GM19025 (cell line): ENCODE measurements around the gene UBE3A.
A peak's percentile ranks its signal among the peaks of the same experiment; 100 is the strongest.
"Not testable (repeated sequence)": the region's sequence is repeated elsewhere in the genome, so short reads cannot be mapped to it uniquely, and the experiment has no call there.

Source experiments
- ATAC-seq: cut with Tn5 transposase; IDR thresholded peaks from one replicate; pipeline ENCODE4 v1.9.1; 2021; ENCODE audit warnings: mild to moderate bottlenecking, low read depth, moderate library complexity; ENCODE audit not compliant: unreplicated experiment

UBE3A gene

GRCh38 chr15:25438601-25439368, at the start of gene UBE3A:
TSS of gene UBE3A (minus strand) at chr15:25439024. CDS start at chr15:25409107, 29,917 bp downstream.
- peak; percentile 84 for ATAC-seq

DNA sequence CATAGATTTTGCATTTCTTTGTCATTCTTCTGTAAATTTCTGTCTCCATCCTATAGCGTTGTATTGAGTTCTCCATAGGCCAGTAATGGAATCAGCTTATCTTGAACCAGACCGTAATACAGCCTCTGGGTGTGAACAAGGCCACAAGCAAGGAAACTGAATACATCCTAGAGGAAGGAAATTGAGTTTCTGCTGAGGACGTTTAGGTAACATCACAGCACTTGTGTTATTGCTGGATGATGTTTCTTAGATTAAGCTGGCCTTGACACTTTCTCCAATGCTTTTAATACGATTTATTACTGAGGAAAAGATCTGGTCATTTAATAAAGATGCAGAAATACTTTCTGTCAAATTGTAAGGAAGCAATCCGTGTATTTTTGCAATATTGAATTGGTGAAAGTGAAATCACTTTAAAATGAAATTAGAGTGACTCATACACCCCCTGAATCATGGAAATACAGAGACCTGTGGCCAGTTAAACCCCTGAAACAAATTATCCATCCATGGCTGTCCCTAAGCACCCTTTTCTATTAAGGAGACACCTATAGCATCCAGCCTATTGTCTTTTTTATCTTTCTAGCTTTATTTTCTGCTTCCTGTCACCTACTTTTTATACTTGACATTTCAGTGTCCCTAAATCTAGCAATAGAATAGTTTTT, 48.5 kb upstream of the UBE3A start:
- ATAC-seq: no peak

- ATAC-seq: no peak
Observed at GRCh38 chr15:25486051-25486450, 47.2 kb upstream of the UBE3A start.

- ATAC-seq: no peak
Observed at GRCh38 chr15:25481208-25481859, 42.5 kb upstream of the UBE3A start.

DNA sequence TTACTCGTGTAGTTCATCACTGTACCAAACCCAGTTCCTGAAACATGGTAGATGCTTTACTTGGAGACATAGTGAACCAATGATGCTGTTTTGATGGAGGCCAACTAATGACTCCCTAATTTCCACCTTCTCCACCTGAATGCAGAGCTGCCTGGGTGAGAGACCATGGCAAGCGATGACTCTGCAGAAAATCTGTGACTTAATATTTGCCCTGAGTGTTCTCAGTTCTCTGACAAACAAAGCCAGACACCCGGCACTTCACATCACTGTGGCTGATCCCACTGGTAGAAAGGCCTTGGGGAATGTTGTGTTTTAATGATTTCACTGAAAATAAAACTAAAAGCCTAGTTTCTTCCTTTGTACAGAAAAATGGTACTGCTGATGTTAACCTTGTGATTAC, 39.5 kb upstream of the UBE3A start:
- ATAC-seq: no peak

GRCh38 chr15:25477816-25478215, 39.0 kb upstream of the UBE3A start:
- ATAC-seq: no peak

DNA sequence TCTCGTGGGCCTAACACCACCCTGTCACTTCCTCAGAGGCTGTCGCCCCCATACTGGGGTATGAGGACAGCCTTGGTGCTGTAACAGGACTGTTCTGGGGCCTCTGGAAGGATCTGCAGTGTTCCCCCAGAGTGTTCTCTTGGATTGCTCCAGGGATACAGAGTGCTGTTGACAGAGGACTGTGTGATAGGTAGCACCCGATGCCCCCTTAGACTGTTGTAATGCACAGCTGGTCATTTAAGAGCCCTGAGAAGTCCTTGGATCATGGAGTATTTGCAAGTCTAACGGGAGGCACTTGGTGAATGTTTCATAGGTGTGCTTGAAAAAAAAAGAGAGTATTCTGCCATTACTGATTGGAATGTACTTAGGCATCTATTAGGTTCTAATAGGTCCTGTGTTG, 35.4 kb upstream of the UBE3A start:
- ATAC-seq: no peak

- ATAC-seq: no peak
Observed at GRCh38 chr15:25470230-25470629, 31.4 kb upstream of the UBE3A start.

- ATAC-seq: no peak
Observed at GRCh38 chr15:25469377-25469776, 30.6 kb upstream of the UBE3A start.

- ATAC-seq: no peak
Observed at GRCh38 chr15:25468611-25469010, 29.8 kb upstream of the UBE3A start.

GRCh38 chr15:25465835-25466234, 27.0 kb upstream of the UBE3A start:
- no peak for ATAC-seq

GRCh38 chr15:25464784-25465183, 26.0 kb upstream of the UBE3A start:
- no peak for ATAC-seq

DNA sequence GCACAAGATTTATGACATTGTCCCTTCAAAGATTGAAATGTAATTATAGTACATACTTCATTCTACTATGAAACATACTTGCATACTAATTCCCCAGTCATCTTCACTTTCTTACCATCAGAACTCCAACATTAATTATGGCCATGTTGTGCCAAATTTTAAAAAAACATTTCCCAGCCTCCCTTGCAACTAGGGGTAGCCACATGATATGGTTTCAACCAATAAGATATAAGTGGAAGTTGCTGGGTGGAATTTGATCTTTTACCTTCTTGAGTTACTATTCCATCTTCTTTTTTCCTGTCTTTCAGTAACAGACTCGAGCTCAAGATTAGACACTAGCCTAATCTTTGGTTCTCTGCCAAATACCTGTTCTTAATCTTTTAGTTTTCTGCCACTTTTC, 25.6 kb upstream of the UBE3A start:
- no peak for ATAC-seq

- ATAC-seq: no peak
Observed at GRCh38 chr15:25456196-25456595, 17.4 kb upstream of the UBE3A start.

- no peak for ATAC-seq
Observed at GRCh38 chr15:25455226-25455625, 16.4 kb upstream of the UBE3A start.

DNA sequence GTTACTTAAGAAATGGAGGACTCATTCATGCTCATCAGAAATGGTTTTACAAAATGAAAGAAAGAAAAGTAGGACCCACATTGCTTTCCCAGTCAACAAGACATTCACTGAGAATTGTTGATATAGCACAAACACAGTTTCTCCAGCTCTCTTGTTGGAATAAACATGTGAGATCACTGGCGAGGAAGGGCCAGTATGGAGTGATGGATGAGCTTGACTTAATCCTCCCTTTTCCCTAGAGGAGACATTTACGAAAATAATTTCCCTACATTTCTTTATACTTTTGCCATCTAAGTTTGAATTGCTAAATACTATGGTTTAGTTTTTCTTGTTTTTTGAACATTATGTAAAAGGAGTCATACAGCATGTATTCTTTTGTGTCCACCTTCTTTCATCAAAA, 15.9 kb upstream of the UBE3A start:
- no peak for ATAC-seq

GRCh38 chr15:25453246-25453645, 14.4 kb upstream of the UBE3A start:
- ATAC-seq: not testable (repeated sequence)

DNA sequence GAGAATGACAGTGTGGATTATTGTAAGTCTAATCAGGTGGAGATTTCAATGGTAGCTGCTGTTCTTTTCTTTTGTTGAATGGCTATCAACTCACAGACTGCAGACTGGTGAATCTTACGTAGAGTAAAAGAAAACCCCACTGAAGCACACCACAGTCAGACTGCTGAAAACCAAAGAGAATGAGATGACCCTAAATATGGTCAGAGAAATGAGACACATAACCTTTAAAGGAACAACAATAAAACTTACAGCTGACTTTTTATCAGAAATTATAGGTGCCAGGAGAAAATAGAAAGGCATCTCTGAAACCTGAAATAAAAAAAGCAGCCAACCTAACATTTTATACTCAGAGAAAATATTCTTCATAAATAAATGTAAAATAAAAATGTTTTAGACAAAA, 12.7 kb upstream of the UBE3A start:
- ATAC-seq: no peak

DNA sequence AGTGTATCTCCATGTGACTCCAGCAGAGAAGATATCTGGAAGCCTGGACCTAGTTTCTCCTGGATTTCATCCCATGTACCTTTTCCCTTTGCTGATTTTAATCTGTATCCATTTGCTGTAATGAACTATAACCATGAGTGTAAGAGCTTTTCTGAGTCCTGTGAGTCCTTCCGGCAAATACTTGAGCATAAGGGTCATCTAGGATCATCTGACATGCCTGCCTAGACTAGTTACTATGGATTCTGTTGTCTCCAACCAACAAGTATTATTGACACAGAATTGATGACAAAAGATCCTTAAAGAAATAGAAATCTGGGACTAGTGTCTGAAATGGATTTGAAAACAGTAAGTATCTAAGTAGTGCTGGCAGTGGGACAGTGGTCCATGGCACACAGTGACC, 11.3 kb upstream of the UBE3A start:
- no peak for ATAC-seq

DNA sequence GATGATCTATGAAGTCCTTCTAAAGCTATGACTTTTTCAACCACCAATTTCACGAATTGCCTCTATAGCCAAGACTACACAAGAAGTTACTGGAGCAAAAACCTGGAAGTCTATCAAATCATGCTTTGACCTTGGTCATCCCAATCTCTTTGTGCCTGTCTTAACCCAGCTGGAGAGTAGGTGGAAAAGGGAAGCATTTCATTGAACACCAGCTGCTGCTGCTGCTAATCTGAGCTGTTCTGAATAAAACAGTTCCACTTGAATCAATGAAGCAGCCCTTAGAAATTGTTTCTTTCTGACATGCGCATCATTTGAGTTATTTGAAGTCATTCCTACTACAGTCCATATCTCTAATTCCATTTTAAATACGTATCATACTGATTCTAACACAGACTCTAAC, 7.3 kb upstream of the UBE3A start:
- ATAC-seq: no peak

- no peak for ATAC-seq
Observed at GRCh38 chr15:25445412-25445811, 6.6 kb upstream of the UBE3A start.

- ATAC-seq: no peak
Observed at GRCh38 chr15:25441111-25441510, 2.3 kb upstream of the UBE3A start.
